ENCODE data around the gene ARID3B. TPM values are rescaled to one million over a fixed set of nuclear protein-coding genes. Genes with fewer than 3 reads are reported as not detected.
A peak's percentile ranks its signal among the peaks of the same experiment; 100 is the strongest.

Gene ARID3B
- total RNA-seq, 1 donor from 2014 or later = 2.0 TPM

DNA sequence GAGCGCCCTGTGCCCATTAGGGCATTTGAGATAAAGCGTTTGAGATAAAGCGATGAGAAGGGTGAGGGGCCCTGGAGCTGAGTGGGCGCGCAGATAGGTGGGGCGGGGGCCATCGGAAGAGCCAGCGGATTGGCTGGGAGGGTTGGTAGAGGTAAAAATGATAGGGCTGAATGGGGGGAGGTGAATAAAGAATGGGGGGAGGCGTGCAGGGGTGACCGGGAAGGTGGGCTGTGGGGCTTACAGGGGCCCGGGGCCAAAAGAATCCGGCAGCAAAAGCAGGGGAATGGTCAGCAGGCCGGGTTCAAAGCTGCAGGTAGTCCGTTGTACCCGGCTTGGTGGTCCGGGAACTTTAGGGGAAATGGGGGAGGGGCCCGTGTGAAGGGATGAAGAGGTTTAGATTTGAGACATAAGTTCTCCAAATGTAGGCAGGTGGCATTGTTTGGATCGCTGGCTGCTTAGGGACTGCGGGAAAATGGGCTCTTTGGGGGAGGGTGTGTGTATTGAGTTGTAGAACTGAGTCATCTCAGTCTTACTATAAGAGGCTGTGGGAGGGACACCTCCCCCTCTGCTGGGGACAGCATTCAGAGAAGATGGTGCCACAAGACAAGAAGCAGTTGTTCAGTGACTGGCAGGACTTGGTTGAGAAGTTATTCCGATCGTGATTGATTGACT is 610 bp downstream of the ARID3B start:
- intact Hi-C loops (cut with micrococcal nuclease) = loop anchor here (10.0 kb wide), 1 partner anchor 73 kb away; the partner anchor contains the start of gene CLK3
- Histone ChIP-seq H3K4me1 (peaks cover 46% of the 10 kb centered on the region), H3K9me3 (replicated peaks) (no peaks in the 10 kb centered on the region), H3K27ac (replicated peaks) (peak overlapping the region; percentile 81), H3K36me3 (no peaks in the 10 kb centered on the region), H3K27me3 (ENCODE audit: low read depth) (no peaks in the 10 kb centered on the region), H3K4me3 (peak overlapping the region; percentile 95)
- DNase-seq = no peak
- TF ChIP-seq, protein P1, sequence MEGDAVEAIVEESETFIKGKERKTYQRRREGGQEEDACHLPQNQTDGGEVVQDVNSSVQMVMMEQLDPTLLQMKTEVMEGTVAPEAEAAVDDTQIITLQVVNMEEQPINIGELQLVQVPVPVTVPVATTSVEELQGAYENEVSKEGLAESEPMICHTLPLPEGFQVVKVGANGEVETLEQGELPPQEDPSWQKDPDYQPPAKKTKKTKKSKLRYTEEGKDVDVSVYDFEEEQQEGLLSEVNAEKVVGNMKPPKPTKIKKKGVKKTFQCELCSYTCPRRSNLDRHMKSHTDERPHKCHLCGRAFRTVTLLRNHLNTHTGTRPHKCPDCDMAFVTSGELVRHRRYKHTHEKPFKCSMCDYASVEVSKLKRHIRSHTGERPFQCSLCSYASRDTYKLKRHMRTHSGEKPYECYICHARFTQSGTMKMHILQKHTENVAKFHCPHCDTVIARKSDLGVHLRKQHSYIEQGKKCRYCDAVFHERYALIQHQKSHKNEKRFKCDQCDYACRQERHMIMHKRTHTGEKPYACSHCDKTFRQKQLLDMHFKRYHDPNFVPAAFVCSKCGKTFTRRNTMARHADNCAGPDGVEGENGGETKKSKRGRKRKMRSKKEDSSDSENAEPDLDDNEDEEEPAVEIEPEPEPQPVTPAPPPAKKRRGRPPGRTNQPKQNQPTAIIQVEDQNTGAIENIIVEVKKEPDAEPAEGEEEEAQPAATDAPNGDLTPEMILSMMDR (IDR thresholded peaks at IDR 0.05; ENCODE audit: borderline replicate concordance) = no peak

DNA sequence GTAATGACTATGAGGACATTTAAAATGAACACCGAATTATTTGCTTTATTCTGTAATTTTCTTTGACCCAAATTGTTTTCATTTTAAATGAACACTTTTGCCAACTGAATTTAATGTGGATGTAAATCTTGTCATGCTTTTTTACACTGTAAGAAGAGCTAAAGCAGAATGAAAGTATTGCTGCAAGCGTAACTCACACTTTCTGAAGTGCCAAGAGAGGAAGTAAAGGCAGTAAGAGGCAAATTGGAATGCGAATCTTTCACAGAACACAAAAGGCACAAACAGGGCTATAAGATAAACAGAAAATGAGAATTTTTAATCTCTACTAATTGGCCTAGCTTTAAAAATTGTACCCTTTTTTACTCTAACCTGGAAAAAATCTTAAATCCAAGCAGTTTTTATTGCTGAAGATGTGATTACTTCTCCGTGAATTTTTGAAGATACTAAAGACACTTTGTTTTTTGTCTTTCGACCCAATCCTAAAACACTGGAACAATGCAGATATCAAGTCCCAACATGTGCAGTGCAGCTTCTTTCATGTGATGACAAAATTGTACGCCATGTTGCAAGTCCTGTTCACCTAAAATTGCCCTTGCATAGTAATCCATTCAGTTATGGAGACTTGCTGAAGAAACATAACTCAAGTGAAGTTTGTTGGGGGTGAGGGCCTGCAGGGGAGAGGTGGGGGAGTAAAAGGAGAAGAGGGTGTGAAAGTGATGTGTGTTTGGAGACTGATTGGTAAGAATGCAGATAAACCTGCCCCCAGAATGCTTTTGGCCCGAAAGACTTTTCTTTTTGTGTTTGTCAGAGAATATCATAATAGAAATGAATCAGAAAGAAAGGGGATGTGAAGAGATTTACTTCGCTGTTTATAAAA is 1.4 kb downstream of the ARID3B start:
- peaks cover 53% of the 10 kb centered on the region for H3K4me1 ChIP-seq

DNA sequence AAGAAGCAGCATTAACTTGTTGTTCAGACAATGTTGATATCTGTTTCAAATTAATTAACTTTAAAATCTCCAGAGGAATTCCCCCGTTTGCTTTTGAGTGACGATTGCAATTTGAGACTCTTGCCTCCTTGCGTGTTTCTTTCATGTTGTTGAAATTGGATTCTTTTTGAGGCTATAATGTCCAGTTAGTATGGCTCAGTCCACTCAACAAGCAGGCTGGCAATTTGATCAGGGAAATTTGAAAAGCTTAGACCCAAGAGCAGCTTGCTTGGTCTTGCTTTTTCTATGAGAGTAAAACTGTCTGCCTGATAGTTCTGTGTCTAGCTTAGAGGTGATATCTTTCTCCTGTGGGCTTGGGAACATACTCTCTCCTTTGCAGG is 2.0 kb downstream of the ARID3B start:
- H3K27ac ChIP-seq (replicated peaks) = no peak overlapping the region
- H3K36me3 ChIP-seq = no peaks in the 10 kb centered on the region
- TF ChIP-seq, protein P1 (IDR thresholded peaks at IDR 0.05; ENCODE audit: borderline replicate concordance) = no peak
- H3K4me1 ChIP-seq = peaks cover 60% of the 10 kb centered on the region
- DNase-seq = no peak
- H3K27me3 ChIP-seq (ENCODE audit: low read depth) = no peaks in the 10 kb centered on the region
- no peak overlapping the region for H3K4me3 ChIP-seq
- intact Hi-C loops (cut with micrococcal nuclease) = loop anchor here (10.0 kb wide), 1 partner anchor 72 kb away; the partner anchor contains the start of gene CLK3
- no peaks in the 10 kb centered on the region for H3K9me3 ChIP-seq (replicated peaks)

More for the DNA sequence above, 1.4 kb downstream of the ARID3B start:
- no peaks in the 10 kb centered on the region for H3K9me3 ChIP-seq (replicated peaks)
- no peaks in the 10 kb centered on the region for H3K36me3 ChIP-seq
- no peak for DNase-seq
- TF ChIP-seq, protein P1 (IDR thresholded peaks at IDR 0.05; ENCODE audit: borderline replicate concordance) = no peak
- intact Hi-C loops (cut with micrococcal nuclease) = loop anchor here (10.0 kb wide), 1 partner anchor 72 kb away; the partner anchor contains the start of gene CLK3
- peak overlapping the region; percentile 95 for H3K4me3 ChIP-seq
- no peaks in the 10 kb centered on the region for H3K27me3 ChIP-seq (ENCODE audit: low read depth)
- peak overlapping the region; percentile 81 for H3K27ac ChIP-seq (replicated peaks)

DNA sequence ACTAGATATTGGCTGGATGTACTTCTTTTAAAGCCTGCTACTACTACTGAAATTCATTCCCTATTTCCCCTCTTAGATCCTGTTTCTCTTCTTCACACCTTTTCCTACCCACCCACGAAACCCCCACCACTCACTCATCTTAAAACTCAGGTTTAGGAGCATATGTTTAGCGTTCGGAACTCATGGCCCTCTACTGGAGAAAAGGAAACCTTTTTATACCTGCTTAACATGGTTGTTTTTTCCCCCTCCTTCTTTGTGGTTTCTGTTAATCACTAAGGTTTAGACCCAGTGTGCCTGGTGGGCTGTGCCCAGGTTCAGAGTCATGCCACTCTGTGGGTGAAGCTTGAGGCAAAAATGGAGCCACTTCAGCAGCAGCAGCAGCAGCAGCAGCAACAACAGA is 2.6 kb downstream of the ARID3B start:
- no peaks in the 10 kb centered on the region for H3K36me3 ChIP-seq
- no peaks in the 10 kb centered on the region for H3K27me3 ChIP-seq (ENCODE audit: low read depth)
- intact Hi-C loops (cut with micrococcal nuclease) = loop anchor here (10.0 kb wide), 1 partner anchor 71 kb away; the partner anchor contains the start of gene CLK3
- H3K4me1 ChIP-seq = peaks cover 65% of the 10 kb centered on the region
- no peak for DNase-seq
- H3K27ac ChIP-seq (replicated peaks) = no peak overlapping the region
- H3K9me3 ChIP-seq (replicated peaks) = no peaks in the 10 kb centered on the region
- TF ChIP-seq, protein P1 (IDR thresholded peaks at IDR 0.05; ENCODE audit: borderline replicate concordance) = no peak
- H3K4me3 ChIP-seq = no peak overlapping the region

DNA sequence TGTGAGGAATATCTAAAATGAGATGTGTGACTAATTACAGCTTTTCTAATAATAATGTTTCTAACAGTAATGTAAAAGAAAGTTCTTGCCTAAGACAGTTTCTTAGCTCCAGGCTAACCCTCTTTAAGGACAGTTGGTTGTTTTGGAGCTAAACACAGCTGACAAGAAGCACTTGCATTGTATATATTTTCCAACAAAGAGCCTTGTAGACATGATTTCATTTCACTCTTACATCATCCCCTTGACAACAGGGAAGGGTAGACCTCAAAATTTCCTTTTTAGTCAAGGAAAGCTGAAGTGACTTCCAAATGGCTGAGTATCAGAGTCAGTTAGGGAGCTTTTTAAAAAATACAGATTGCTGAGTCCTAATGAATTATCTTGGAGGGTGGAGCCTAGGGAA is 4.1 kb downstream of the ARID3B start:
- no peak overlapping the region for H3K4me3 ChIP-seq
- no peaks in the 10 kb centered on the region for H3K27me3 ChIP-seq (ENCODE audit: low read depth)
- H3K27ac ChIP-seq (replicated peaks) = no peak overlapping the region
- intact Hi-C loops (cut with micrococcal nuclease) = loop anchor here (10.0 kb wide), 1 partner anchor 70 kb away; the partner anchor contains the start of gene CLK3
- no peak for DNase-seq
- H3K36me3 ChIP-seq = no peaks in the 10 kb centered on the region
- no peaks in the 10 kb centered on the region for H3K9me3 ChIP-seq (replicated peaks)
- TF ChIP-seq, protein P1 (IDR thresholded peaks at IDR 0.05; ENCODE audit: borderline replicate concordance) = no peak
- H3K4me1 ChIP-seq = peaks cover 60% of the 10 kb centered on the region

Measured in left ventricle myocardium inferior (tissue), 1 donor.